RWPE1 (cell line): ENCODE measurements around the gene HOXC11.

Source experiments
- CTCF ChIA-PET: fragments of 350-600 bp; sonication (Branson Sonifier 250); formaldehyde crosslinking; extraction: SDS; loops from one replicate; lab custom pipeline; 2021; lab: Yijun Ruan, JAX
- POLR2A ChIA-PET: fragments of 400-600 bp; formaldehyde crosslinking; extraction: SDS; loops from one replicate; lab custom pipeline; 2020; ENCODE audit warnings: antibody characterized with exemption; ENCODE audit not compliant: low non-redundant PET; lab: Yijun Ruan, JAX
- DNase-seq: peaks from one replicate; pipeline ENCODE4 v3.0.0; 2012; ENCODE audit warnings: low spot score
- H3K27ac ChIP-seq: fragments of 450-650 bp; 2 replicates; pipeline ENCODE4 v1.5.1; 2017
- CTCF ChIP-seq: fragments of 450-650 bp; conservative IDR thresholded peaks from 2 replicates; pipeline ENCODE4 v1.5.1; 2017; ENCODE audit warnings: low read depth, mild to moderate bottlenecking

The HOXC11 gene

GRCh38 chr12:53966085-53966384, 6.9 kb upstream of the HOXC11 start:
- ChIA-PET POLR2A (no interaction called here), CTCF (interaction anchor here (0.7 to 1.4 kb wide), 3 partner anchors 19 to 1933 kb away, joined by 3 to 6 read pairs (median 3); no protein-coding TSS in a partner anchor)
- TF ChIP-seq CTCF, result no peak
- DNase-seq, result no peak
- no peak overlapping the region for H3K27ac ChIP-seq

- TF ChIP-seq CTCF, result no peak
- CTCF ChIA-PET, result interaction anchor here (0.7 to 1.0 kb wide), 2 partner anchors 18 to 1933 kb away, joined by 3 to 6 read pairs; no protein-coding TSS in a partner anchor
- POLR2A ChIA-PET, result no interaction called here
- no peak overlapping the region for H3K27ac ChIP-seq
- DNase-seq, result no peak
These were observed 6.4 kb upstream of the HOXC11 start for GRCh38 chr12:53966385-53967133.

- ChIA-PET POLR2A (no interaction called here), CTCF (no interaction called here)
- no peak for DNase-seq
These were observed 5.5 kb upstream of the HOXC11 start for GRCh38 chr12:53967421-53967925.

GRCh38 chr12:53968214-53969127, 4.5 kb upstream of the HOXC11 start:
- ChIA-PET POLR2A (no interaction called here), CTCF (interaction anchor here (0.6 to 0.7 kb wide), 4 partner anchors 24 to 224 kb away, joined by 3 to 4 read pairs (median 3); no protein-coding TSS in a partner anchor)
- no peak for TF ChIP-seq CTCF
- DNase-seq, result no peak
- no peak overlapping the region for H3K27ac ChIP-seq

More at GRCh38 chr12:53967421-53967925, 5.5 kb upstream of the HOXC11 start:
- no peak for TF ChIP-seq CTCF
- H3K27ac ChIP-seq, result no peak overlapping the region

- DNase-seq, result no peak
- TF ChIP-seq CTCF, result no peak
- ChIA-PET POLR2A (no interaction called here), CTCF (interaction anchor here (0.7 kb wide), 1 partner anchor 23 kb away, joined by 4 read pairs; no protein-coding TSS in a partner anchor)
- no peak overlapping the region for H3K27ac ChIP-seq
These were observed 3.2 kb upstream of the HOXC11 start for GRCh38 chr12:53969588-53970259.

GRCh38 chr12:53970451-53970850, 2.5 kb upstream of the HOXC11 start:
- TF ChIP-seq CTCF, result no peak
- no peak for DNase-seq
- ChIA-PET POLR2A (no interaction called here), CTCF (no interaction called here)
- no peak overlapping the region for H3K27ac ChIP-seq
